Karpas-422 (cell line): ENCODE data around the gene ZNF362. TPM values are rescaled to one million over a fixed set of nuclear protein-coding genes. Genes with fewer than 3 reads are reported as not detected.
A peak's percentile ranks its signal among the peaks of the same experiment; 100 is the strongest.

Source experiments
- DNase-seq: peaks from one replicate; pipeline ENCODE4 v3.0.0-alpha.2; 2015
- H2AFZ ChIP-seq: fragments of 200-600 bp; sonication (generic); 2 replicates; pipeline ENCODE4 v1.6.1; 2014; ENCODE audit warnings: antibody characterized with exemption, low read length, mixed read lengths
- H3K27ac ChIP-seq: fragments of 200-600 bp; sonication (generic); 2 replicates; pipeline ENCODE4 v1.5.1; 2014; ENCODE audit warnings: mild to moderate bottlenecking, low read length, moderate library complexity
- H3K27me3 ChIP-seq: fragments of 200-600 bp; sonication (generic); 2 replicates; pipeline ENCODE4 v1.6.1; 2014; ENCODE audit warnings: low read length, mixed read lengths
- H3K36me3 ChIP-seq: fragments of 200-600 bp; sonication (generic); 2 replicates; pipeline ENCODE4 v1.6.1; 2014; ENCODE audit warnings: low read length, mixed read lengths; ENCODE audit not compliant: insufficient read depth
- H3K4me1 ChIP-seq: fragments of 200-600 bp; sonication (generic); 2 replicates; pipeline ENCODE4 v1.6.1; 2014; ENCODE audit warnings: mild to moderate bottlenecking, low read length, mixed read lengths
- H3K4me2 ChIP-seq: fragments of 200-600 bp; sonication (generic); 2 replicates; pipeline ENCODE4 v1.6.1; 2014; ENCODE audit warnings: low read length, low read depth, mild to moderate bottlenecking; ENCODE audit not compliant: poor library complexity, severe bottlenecking
- H3K4me3 ChIP-seq: fragments of 200-600 bp; sonication (generic); 2 replicates; pipeline ENCODE4 v1.5.1; 2014; ENCODE audit warnings: mild to moderate bottlenecking, antibody characterized with exemption, low read length, mixed read lengths
- H3K79me2 ChIP-seq: fragments of 200-600 bp; sonication (generic); 2 replicates; pipeline ENCODE4 v1.6.1; 2014; ENCODE audit warnings: mild to moderate bottlenecking, low read length, mixed read lengths
- H3K9ac ChIP-seq: fragments of 200-600 bp; sonication (generic); 2 replicates; pipeline ENCODE4 v1.6.0; 2014; ENCODE audit warnings: low read length
- H3K9me2 ChIP-seq: fragments of 200-600 bp; sonication (generic), shearing (Covaris generic); replicated peaks from 2 replicates; pipeline ENCODE4 v1.6.0; 2014; ENCODE audit warnings: mild to moderate bottlenecking, low read length, moderate library complexity; ENCODE audit not compliant: insufficient read depth
- H3K9me3 ChIP-seq: fragments of 300-700, 200-600 bp; sonication (generic); 2 replicates; pipeline ENCODE4 v1.6.1; 2014; ENCODE audit warnings: low read length, mixed read lengths
- H4K20me1 ChIP-seq: fragments of 200-600 bp; sonication (generic); 2 replicates; pipeline ENCODE4 v1.6.1; 2014; ENCODE audit warnings: mild to moderate bottlenecking, antibody characterized with exemption, low read length, low read depth; ENCODE audit not compliant: insufficient read depth
- total RNA-seq: library from RNA; depleted of rRNA; stranded (reverse); fragments of >200 nt; shearing (Covaris generic); gene quantifications from 2 replicates; pipeline ENCODE4 v1.2.3, GENCODE V29; 2014; ENCODE audit warnings: low replicate concordance

The ZNF362 gene
- total RNA-seq, 1 experiment from 2014 or later = 16.7 TPM

DNA sequence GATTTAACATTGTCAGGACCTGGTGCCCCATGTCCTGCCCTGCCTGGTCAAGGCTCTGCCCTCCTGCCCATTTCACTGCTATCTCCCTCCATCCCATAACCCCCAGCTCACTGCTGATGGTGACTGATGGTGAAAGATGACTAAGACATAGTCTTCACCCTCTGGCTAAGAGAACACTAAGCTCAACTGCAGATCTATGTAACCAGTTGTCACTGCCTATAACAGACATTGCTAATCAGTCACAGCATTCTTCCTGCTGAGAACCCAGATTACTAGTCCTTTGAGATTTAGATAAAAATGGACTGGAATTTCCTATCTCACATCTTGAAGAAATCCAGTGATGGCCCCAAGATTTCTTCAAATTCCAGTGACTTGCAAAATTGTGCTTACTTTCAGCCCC, 8.0 kb upstream of the ZNF362 start:
- Histone ChIP-seq H3K79me2 (no peaks in the 10 kb centered on the region), H3K4me2 (no peak overlapping the region), H3K36me3 (no peaks in the 10 kb centered on the region), H4K20me1 (no peaks in the 10 kb centered on the region), H3K9ac (no peak overlapping the region), H3K4me1 (peaks cover 22% of the 10 kb centered on the region), H2AFZ (no peak overlapping the region), H3K27me3 (peaks cover 3% of the 10 kb centered on the region; the same call in 1 of the 2 replicates), H3K9me3 (no peaks in the 10 kb centered on the region), H3K9me2 (no peaks in the 10 kb centered on the region), H3K27ac (no peak overlapping the region), H3K4me3 (no peak overlapping the region)
- DNase-seq = no peak

DNA sequence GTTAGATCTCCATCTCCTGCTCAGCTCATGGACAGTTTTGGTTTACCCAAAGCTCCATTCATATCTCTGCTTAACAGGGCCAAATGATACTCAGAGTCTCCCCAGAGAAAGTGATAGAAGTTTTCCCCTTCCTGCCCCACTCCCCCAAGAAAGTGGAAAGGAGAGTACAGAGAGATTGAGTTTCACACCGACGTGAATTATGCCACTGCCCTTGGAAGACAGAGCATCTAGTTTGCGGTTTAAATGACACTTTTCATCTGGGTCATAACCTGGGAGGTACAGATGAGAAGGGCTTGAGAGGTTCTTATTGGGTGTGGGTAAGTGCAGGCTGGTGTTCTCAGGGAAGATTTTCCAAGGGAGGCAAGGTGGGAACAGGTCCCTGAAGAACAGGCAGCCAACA, 6.9 kb upstream of the ZNF362 start:
- Histone ChIP-seq H4K20me1 (no peaks in the 10 kb centered on the region), H3K4me1 (peaks cover 15% of the 10 kb centered on the region), H3K27me3 (peaks cover 3% of the 10 kb centered on the region; the same call in 1 of the 2 replicates)

DNA sequence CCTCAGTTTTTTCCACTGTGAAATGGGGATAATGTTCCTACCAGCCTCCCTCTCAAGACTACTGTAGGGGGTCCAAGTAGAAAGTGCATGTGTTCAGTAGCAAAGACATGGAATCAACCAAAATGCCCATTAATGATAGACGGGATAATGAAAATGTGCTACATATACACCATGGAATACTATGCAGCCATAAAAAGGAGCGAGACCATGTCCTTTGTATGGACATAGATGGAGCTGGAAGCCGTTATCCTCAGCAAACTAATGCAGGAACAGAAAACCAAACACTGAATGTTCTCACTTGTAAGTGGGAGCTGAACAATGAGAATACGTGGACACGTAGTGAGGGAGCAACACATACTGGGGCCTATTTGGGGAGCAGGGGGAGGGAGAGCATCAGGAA, 6.1 kb upstream of the ZNF362 start:
- peaks cover 3% of the 10 kb centered on the region; the same call in 1 of the 2 replicates for H3K27me3 ChIP-seq
- peaks cover 7% of the 10 kb centered on the region for H3K4me1 ChIP-seq
- no peak overlapping the region for H3K4me3 ChIP-seq
- no peak for DNase-seq
- no peak overlapping the region for H3K27ac ChIP-seq
- H3K79me2 ChIP-seq = no peaks in the 10 kb centered on the region
- no peak overlapping the region for H3K9ac ChIP-seq
- no peaks in the 10 kb centered on the region for H3K9me3 ChIP-seq
- H3K9me2 ChIP-seq = no peaks in the 10 kb centered on the region
- no peak overlapping the region for H2AFZ ChIP-seq
- no peaks in the 10 kb centered on the region for H3K36me3 ChIP-seq
- no peak overlapping the region for H3K4me2 ChIP-seq
- H4K20me1 ChIP-seq = no peaks in the 10 kb centered on the region

More for the DNA sequence above, 6.9 kb upstream of the ZNF362 start:
- no peaks in the 10 kb centered on the region for H3K9me2 ChIP-seq
- H3K4me3 ChIP-seq = no peak overlapping the region
- H3K79me2 ChIP-seq = no peaks in the 10 kb centered on the region
- no peak overlapping the region for H3K9ac ChIP-seq
- H3K27ac ChIP-seq = no peak overlapping the region
- H3K4me2 ChIP-seq = no peak overlapping the region
- no peaks in the 10 kb centered on the region for H3K36me3 ChIP-seq
- DNase-seq = no peak
- no peak overlapping the region for H2AFZ ChIP-seq
- no peaks in the 10 kb centered on the region for H3K9me3 ChIP-seq

DNA sequence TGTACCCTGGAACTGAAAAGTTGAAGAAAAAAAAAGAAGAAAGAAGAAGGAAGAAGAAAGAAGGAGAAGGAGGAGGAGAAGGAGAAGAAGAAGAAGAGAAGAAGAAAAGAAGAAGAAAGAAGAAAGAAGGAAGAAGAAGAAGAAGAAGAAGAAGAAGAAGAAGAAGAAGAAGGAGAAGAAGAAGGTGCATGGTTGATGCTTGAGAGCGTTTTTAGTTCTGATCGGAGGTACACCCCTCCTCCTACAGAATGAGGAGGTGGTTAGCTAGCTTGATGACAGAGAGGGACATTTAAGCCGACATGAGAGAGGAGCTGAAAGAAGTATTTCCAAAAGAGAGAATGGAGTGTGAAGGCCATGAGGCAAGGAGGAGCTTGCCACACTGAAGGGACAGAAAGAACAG, 5.6 kb upstream of the ZNF362 start:
- no peaks in the 10 kb centered on the region for H4K20me1 ChIP-seq
- H2AFZ ChIP-seq = no peak overlapping the region
- H3K4me3 ChIP-seq = no peak overlapping the region
- H3K4me2 ChIP-seq = no peak overlapping the region
- no peaks in the 10 kb centered on the region for H3K36me3 ChIP-seq
- no peak overlapping the region for H3K27ac ChIP-seq
- DNase-seq = no peak
- no peak overlapping the region for H3K9ac ChIP-seq
- peaks cover 7% of the 10 kb centered on the region for H3K4me1 ChIP-seq
- H3K9me2 ChIP-seq = no peaks in the 10 kb centered on the region
- H3K27me3 ChIP-seq = peaks cover 3% of the 10 kb centered on the region; the same call in 1 of the 2 replicates
- no peaks in the 10 kb centered on the region for H3K79me2 ChIP-seq
- no peaks in the 10 kb centered on the region for H3K9me3 ChIP-seq

DNA sequence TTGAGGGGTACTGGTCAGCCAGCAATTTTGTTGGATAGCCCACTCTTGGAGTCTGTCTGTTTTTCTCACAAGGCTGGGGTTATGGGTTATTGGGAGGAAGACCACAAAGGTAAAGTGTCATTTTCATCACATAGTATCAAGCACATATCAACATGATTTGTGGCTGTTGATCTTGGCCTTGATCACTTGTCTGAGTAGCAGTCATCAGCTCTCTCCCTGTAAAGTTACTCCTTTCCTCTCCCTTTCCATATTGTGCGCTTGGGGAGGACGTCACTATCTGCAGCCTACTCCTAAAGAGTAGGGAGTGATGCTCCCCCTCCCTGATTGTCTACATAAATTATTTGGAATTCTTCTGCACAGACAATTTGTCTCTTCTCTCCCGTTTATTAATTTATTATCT, 1.8 kb upstream of the ZNF362 start:
- Histone ChIP-seq H3K9me3 (no peaks in the 10 kb centered on the region), H2AFZ (no peak overlapping the region), H3K27ac (no peak overlapping the region), H3K4me1 (peaks cover 32% of the 10 kb centered on the region), H3K79me2 (peaks cover 23% of the 10 kb centered on the region), H3K36me3 (no peaks in the 10 kb centered on the region), H3K27me3 (peaks cover 3% of the 10 kb centered on the region; the same call in 1 of the 2 replicates), H4K20me1 (no peaks in the 10 kb centered on the region), H3K4me2 (no peak overlapping the region), H3K9ac (no peak overlapping the region), H3K9me2 (no peaks in the 10 kb centered on the region), H3K4me3 (no peak overlapping the region)
- DNase-seq = no peak

DNA sequence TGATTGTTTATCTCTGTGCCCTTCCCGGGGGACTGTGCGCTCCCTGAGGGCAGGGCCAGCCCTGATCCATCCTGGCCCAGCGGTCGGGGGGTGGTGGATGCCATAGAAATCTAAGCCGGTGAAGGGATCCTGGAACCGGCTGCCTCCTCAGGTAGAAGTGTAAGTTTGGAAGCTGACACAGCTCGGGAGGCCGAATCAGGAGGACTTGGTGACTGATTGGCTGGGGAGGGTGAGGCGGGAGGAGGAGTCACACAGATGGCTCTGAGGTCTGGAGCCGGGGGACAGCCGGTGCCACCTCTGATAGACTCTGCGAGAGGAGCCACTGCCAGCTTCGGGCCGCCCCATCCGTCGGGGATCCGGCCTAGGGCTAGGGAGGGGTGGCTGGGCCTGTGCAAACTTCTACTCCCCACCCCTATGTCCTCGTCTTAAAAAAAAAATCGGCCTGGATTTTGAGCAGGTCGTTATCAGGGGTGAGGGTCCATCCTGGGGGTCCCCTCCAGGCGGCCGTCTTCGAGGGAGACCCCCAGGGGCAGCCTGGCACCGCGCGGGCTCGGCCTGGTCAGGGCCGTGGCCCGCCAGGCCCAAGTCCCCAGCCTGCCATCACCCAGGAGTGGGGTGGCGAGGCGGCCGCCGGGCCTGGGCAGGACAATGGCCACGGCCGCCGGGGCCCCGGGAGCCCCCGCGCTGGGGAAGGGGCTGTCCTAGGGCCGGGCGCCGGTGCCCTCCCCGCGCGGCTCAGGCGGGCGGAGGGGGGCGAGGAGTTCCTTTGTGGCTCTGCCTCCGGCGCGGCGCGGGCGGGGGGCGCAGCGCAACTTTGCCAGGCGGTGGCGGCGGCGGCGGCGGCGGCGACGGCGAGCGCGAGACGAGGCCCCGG, 708 bp upstream of the ZNF362 start:
- H4K20me1 ChIP-seq = no peaks in the 10 kb centered on the region
- peak overlapping the region; percentile 52 for H3K9ac ChIP-seq
- peak; percentile 77 for DNase-seq
- H3K27me3 ChIP-seq = peaks cover 3% of the 10 kb centered on the region; the same call in 1 of the 2 replicates
- H3K9me2 ChIP-seq = no peaks in the 10 kb centered on the region
- peak overlapping the region; percentile 53; the same call in 1 of the 2 replicates for H3K4me3 ChIP-seq
- no peak overlapping the region for H2AFZ ChIP-seq
- peak overlapping the region; percentile 57 for H3K4me2 ChIP-seq
- H3K36me3 ChIP-seq = no peaks in the 10 kb centered on the region
- H3K79me2 ChIP-seq = peaks cover 23% of the 10 kb centered on the region
- H3K27ac ChIP-seq = no peak overlapping the region
- peaks cover 29% of the 10 kb centered on the region for H3K4me1 ChIP-seq
- no peaks in the 10 kb centered on the region for H3K9me3 ChIP-seq

DNA sequence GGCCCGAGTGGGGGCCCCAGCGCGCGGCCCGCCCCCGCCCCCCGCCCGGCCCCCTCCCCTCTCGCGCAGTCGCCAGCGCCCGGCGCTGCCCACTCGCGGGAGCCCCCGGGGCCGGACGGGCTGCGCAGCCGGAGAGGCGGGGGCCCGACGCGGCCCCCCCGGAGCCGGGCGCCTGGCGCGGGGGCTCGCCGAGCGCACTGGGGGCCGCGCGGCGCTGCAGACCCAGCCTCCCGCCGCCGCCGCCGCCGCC, 146 bp upstream of the ZNF362 start:
- Histone ChIP-seq H3K27me3 (peaks cover 3% of the 10 kb centered on the region; the same call in 1 of the 2 replicates), H3K79me2 (peaks cover 23% of the 10 kb centered on the region), H3K9ac (peak overlapping the region; percentile 28; the same call in 1 of the 2 replicates), H3K4me2 (no peak overlapping the region), H3K36me3 (no peaks in the 10 kb centered on the region), H2AFZ (no peak overlapping the region), H4K20me1 (peaks cover under 1% of the 10 kb centered on the region; the same call in 1 of the 2 replicates), H3K4me3 (no peak overlapping the region), H3K27ac (no peak overlapping the region), H3K4me1 (peaks cover 29% of the 10 kb centered on the region), H3K9me3 (no peaks in the 10 kb centered on the region), H3K9me2 (no peaks in the 10 kb centered on the region)
- DNase-seq = no peak

DNA sequence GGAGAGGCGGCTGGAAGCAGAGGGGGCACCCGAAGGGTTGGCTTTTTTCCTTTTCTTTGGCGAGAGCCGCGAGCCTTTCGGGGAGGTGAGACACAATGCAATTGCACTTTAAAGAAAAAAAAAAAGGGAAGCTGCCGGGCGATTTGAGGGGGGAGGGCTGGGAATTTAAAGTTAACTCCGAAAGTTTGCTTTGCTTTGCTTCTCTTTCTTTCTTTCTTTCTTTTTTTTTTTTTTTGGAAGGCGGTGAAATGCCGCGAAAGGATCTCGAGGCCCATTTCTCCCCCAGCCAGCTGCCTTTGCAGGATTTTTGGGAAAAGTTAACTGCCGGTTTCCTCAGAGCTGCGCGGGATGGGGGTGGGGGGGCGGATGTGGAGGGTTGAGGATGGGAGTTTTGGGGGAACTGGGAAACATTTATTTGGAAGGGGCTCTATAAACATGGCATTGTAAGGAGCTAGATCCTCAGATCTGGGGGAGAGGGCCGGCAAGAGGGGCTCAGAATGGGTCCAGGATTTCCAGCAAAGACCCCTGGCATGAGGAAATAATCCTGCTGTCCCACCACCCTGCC, 997 bp downstream of the ZNF362 start:
- peaks cover 29% of the 10 kb centered on the region for H3K4me1 ChIP-seq
- no peaks in the 10 kb centered on the region for H3K27me3 ChIP-seq
- H3K27ac ChIP-seq = peak overlapping the region; percentile 82
- DNase-seq = no peak
- peak overlapping the region; percentile 77 for H3K9ac ChIP-seq
- no peaks in the 10 kb centered on the region for H3K9me3 ChIP-seq
- peaks cover 23% of the 10 kb centered on the region for H3K79me2 ChIP-seq
- no peaks in the 10 kb centered on the region for H3K9me2 ChIP-seq
- peak overlapping the region; percentile 52 for H2AFZ ChIP-seq
- no peaks in the 10 kb centered on the region for H3K36me3 ChIP-seq
- peaks cover 7% of the 10 kb centered on the region; the same call in 1 of the 2 replicates for H4K20me1 ChIP-seq
- H3K4me3 ChIP-seq = peak overlapping the region; percentile 69
- H3K4me2 ChIP-seq = peak overlapping the region; percentile 86
